ENCODE data around the gene ZC3H4.

Gene ZC3H4

DNA sequence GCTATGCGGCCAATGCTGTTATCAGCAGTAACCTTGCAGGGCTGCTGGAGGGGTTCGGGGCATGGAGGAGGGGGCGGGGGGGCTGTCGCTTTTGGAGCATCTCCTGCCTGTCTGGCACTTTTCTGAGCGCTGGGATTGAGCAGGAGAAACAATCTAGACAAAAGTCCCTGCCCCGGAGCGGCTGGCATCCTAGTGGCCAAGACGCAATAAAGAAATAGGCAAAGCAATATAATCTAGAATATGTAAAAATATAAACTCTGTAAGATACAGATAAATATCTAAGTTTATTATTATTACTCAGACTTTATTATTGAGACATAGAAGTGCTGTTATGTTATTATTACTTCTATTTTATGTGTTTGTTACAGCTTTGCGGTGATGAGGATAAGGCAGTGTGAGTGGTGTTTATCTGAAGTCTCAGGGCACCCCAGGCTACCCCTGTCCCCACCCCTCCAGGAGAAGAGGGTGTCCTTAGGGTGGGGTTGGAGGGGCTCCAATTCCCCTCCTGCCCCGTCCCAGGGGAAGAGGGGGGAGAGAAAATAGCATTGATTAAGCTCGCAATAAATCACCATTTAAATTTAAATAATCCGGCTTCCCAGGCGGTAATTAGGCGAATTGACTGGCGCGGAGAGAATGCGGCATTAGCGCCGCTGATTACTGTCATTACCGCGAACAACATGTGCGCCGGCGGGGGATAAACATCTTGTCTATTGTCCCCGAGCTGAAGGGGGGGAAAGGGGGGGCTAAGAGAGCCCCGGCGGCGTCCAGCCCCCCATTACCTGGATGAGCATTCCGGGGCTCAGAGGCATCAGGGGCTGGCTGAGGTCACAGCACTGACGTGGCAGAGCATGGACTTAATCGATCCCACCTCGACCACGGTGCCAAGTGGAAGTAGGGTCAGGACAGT lies 90.8 kb downstream of the ZC3H4 start:
- DNase-seq (ENCODE audit: insufficient read length) (no peak), FAIRE-seq (no peak)
- no peak for TF ChIP-seq TAF1 (IDR thresholded peaks at IDR 0.05; ENCODE audit: borderline replicate concordance, low read depth, low read length)

DNA sequence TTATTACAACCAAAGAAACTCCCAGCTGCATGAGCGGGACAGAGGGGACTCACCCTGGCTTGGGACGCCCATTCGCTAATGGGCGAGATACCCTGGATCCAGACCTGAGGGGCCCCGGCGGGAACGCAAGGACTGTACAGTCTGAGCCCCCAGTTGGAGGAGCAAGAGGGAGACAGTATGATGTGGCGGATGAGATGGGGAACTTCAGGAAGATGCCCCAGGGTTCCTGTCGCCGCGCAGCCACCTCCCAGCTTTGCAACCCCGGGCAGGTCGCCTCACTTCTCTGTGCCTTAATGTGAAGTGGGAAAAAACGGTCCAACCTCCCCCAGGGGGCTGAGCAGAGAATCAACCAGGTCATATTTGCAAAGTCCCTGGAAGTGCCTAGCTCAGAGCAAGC lies 91.4 kb downstream of the ZC3H4 start:
- FAIRE-seq (no peak), DNase-seq (ENCODE audit: insufficient read length) (no peak)
- TF ChIP-seq TAF1 (IDR thresholded peaks at IDR 0.05; ENCODE audit: borderline replicate concordance, low read depth, low read length), result no peak
- no peak for TF ChIP-seq POLR2A (IDR thresholded peaks at IDR 0.05; ENCODE audit: low read depth, low read length)
- TF ChIP-seq POLR2AphosphoS5 (IDR thresholded peaks at IDR 0.05; ENCODE audit: low read depth, low read length), result no peak

DNA sequence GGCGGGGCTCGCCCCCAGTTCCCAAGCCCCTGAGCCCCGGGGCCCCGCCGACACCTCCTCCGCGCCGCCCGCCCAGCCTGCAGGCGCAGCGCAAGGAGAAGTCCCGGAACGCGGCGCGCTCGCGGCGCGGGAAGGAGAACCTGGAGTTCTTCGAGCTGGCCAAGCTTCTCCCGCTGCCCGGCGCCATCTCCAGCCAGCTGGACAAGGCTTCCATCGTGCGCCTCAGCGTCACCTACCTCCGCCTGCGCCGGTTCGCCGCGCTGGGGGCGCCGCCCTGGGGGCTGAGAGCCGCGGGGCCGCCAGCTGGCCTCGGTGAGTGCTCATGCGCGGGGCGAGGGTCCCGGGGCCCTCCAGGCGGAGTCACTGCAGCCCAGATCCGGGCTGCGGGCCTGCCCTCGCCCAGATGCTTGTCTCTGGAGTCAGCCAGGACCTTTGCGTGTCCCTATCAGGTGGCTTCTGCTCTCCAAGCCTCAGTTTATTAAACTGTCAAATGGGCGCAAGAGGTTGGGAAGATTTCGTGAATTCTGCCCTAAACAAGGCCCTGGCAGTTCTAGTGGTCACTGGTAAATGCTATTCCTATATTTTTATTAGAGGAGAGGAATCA lies 91.9 kb downstream of the ZC3H4 start:
- TF ChIP-seq POLR2AphosphoS5 (IDR thresholded peaks at IDR 0.05; ENCODE audit: low read depth, low read length), result no peak
- no peak for TF ChIP-seq POLR2A (IDR thresholded peaks at IDR 0.05; ENCODE audit: low read depth, low read length)
- no peak for TF ChIP-seq TAF1 (IDR thresholded peaks at IDR 0.05; ENCODE audit: borderline replicate concordance, low read depth, low read length)
- FAIRE-seq, result no peak
- DNase-seq (ENCODE audit: insufficient read length), result no peak

DNA sequence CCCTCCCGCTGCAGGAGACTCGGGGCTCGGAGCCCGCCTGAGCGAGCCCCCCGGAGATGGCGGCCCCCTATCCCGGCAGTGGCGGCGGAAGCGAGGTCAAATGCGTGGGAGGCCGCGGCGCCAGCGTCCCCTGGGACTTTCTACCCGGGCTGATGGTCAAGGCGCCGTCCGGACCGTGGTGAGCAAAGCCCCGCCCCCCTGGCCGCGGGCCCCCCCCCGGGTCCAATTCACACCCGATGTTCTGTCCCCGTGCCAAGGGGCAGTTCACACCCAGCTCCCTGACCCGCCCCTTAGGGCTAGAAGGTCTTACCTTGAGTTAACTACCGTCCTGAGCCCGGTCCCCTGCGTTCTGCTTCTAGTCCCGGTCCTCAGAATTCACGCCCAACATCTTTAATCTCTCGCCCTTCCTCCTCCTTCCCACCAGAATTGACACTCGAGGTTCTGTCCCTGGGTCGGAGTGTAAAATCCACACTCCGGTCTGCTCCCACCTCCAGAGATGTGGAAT lies 92.5 kb downstream of the ZC3H4 start:
- no peak for TF ChIP-seq POLR2A (IDR thresholded peaks at IDR 0.05; ENCODE audit: low read depth, low read length)
- no peak for TF ChIP-seq TAF1 (IDR thresholded peaks at IDR 0.05; ENCODE audit: borderline replicate concordance, low read depth, low read length)
- TF ChIP-seq POLR2AphosphoS5 (IDR thresholded peaks at IDR 0.05; ENCODE audit: low read depth, low read length), result no peak
- DNase-seq (ENCODE audit: insufficient read length) (no peak), FAIRE-seq (no peak)

- no peak for DNase-seq (ENCODE audit: insufficient read length)
- FAIRE-seq, result no peak
- TF ChIP-seq POLR2A (IDR thresholded peaks at IDR 0.05; ENCODE audit: low read depth, low read length) (no peak), TAF1 (IDR thresholded peaks at IDR 0.05; ENCODE audit: borderline replicate concordance, low read depth, low read length) (no peak), POLR2AphosphoS5 (IDR thresholded peaks at IDR 0.05; ENCODE audit: low read depth, low read length) (no peak)
These were observed 93.3 kb downstream of the ZC3H4 start for GRCh38 chr19:47020132-47020805.

- FAIRE-seq, result no peak
- TF ChIP-seq POLR2AphosphoS5 (IDR thresholded peaks at IDR 0.05; ENCODE audit: low read depth, low read length) (no peak), POLR2A (IDR thresholded peaks at IDR 0.05; ENCODE audit: low read depth, low read length) (no peak), TAF1 (IDR thresholded peaks at IDR 0.05; ENCODE audit: borderline replicate concordance, low read depth, low read length) (no peak)
- DNase-seq (ENCODE audit: insufficient read length), result no peak
These were observed 94.0 kb downstream of the ZC3H4 start, which contains the start of gene NPAS1 for GRCh38 chr19:47019431-47020041. TSS of gene NPAS1 (plus strand) at chr19:47019837. CDS start at chr19:47021048, 1,211 bp downstream.

GRCh38 chr19:47018923-47019322 lies 94.7 kb downstream of the ZC3H4 start:
- no peak for DNase-seq (ENCODE audit: insufficient read length)
- TF ChIP-seq POLR2AphosphoS5 (IDR thresholded peaks at IDR 0.05; ENCODE audit: low read depth, low read length) (no peak), TAF1 (IDR thresholded peaks at IDR 0.05; ENCODE audit: borderline replicate concordance, low read depth, low read length) (no peak), POLR2A (IDR thresholded peaks at IDR 0.05; ENCODE audit: low read depth, low read length) (no peak)
- FAIRE-seq, result no peak
